ENCODE results near the gene EIF3L.

EIF3L gene

GRCh38 chr22:37932401-37932800 lies 83.2 kb downstream of the EIF3L start:
- Histone ChIP-seq H3K27me3 (ENCODE audit: control insufficient read depth, insufficient read depth, low read length) (no peaks in the 10 kb centered on the region), H3K27ac (ENCODE audit: low read depth, low read length) (no peak overlapping the region), H3K9ac (ENCODE audit: low read depth, low read length) (no peak overlapping the region), H3K4me3 (ENCODE audit: low read depth, low read length) (no peak overlapping the region), H3K36me3 (ENCODE audit: control insufficient read depth, insufficient read depth, low read length) (peaks cover 27% of the 10 kb centered on the region), H3K9me3 (ENCODE audit: control insufficient read depth, insufficient read depth, low read length) (no peaks in the 10 kb centered on the region), H3K4me1 (ENCODE audit: control insufficient read depth, insufficient read depth, low read length) (no peaks in the 10 kb centered on the region; the same call in 1 of the 2 replicates)

- no peak overlapping the region for H3K9ac ChIP-seq (ENCODE audit: low read depth, low read length)
- H3K4me1 ChIP-seq (ENCODE audit: control insufficient read depth, insufficient read depth, low read length): no peaks in the 10 kb centered on the region; the same call in 1 of the 2 replicates
- peak overlapping the region; percentile 50 for H3K27ac ChIP-seq (ENCODE audit: low read depth, low read length)
- no peaks in the 10 kb centered on the region for H3K9me3 ChIP-seq (ENCODE audit: control insufficient read depth, insufficient read depth, low read length)
- peaks cover 28% of the 10 kb centered on the region for H3K36me3 ChIP-seq (ENCODE audit: control insufficient read depth, insufficient read depth, low read length)
- no peaks in the 10 kb centered on the region for H3K27me3 ChIP-seq (ENCODE audit: control insufficient read depth, insufficient read depth, low read length)
- H3K4me3 ChIP-seq (ENCODE audit: low read depth, low read length): no peak overlapping the region
Observed at GRCh38 chr22:37932821-37933578, 83.8 kb downstream of the EIF3L start.

- Histone ChIP-seq H3K27ac (ENCODE audit: low read depth, low read length) (peak overlapping the region; percentile 50), H3K36me3 (ENCODE audit: control insufficient read depth, insufficient read depth, low read length) (peaks cover 29% of the 10 kb centered on the region), H3K27me3 (ENCODE audit: control insufficient read depth, insufficient read depth, low read length) (no peaks in the 10 kb centered on the region), H3K9me3 (ENCODE audit: control insufficient read depth, insufficient read depth, low read length) (no peaks in the 10 kb centered on the region), H3K9ac (ENCODE audit: low read depth, low read length) (no peak overlapping the region), H3K4me1 (ENCODE audit: control insufficient read depth, insufficient read depth, low read length) (no peaks in the 10 kb centered on the region; the same call in 1 of the 2 replicates), H3K4me3 (ENCODE audit: low read depth, low read length) (no peak overlapping the region)
Observed at GRCh38 chr22:37933711-37934376, 84.6 kb downstream of the EIF3L start.
